HG02571 (cell line): ENCODE data around the gene KRTAP4-5.
"Not testable (repeated sequence)": the region's sequence is repeated elsewhere in the genome, so short reads cannot be mapped to it uniquely, and the experiment has no call there.

Experiments used
- ATAC-seq: cut with Tn5 transposase; IDR thresholded peaks from one replicate; pipeline ENCODE4 v1.9.1; 2021; ENCODE audit warnings: mild to moderate bottlenecking, moderate library complexity; ENCODE audit not compliant: unreplicated experiment

Gene KRTAP4-5

DNA sequence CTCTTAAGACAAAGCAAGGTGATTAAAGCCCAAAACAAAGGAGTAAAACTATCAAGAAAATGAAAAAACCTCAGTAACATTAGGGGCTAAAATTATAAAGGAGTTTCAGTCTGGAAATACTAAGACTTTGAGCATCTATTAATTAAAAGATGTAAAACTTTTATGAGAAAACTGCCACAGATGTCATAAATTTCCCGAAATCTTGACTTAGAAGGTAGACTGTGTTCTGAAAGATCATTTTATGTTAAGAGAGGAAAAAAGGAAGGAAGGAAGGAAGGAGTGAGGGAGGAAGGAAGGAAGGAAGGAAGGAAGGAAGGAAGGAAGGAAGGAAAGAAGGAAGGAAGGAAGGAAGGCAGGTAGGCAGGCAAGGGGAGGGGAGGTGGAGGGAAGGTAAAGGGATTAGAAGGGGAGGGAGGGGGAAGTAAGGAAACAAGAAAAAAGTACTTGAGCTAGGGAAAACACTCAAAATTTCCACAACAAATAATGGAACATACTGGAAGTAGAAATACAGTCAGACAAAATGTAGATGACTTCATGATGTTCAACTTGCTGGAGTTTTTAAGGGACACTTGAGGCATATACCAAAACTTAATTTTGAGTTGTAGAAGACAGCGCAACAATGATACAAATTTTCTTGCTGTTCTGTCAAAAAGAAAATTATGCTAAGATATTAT is 2.0 kb downstream of the KRTAP4-5 start:
- ATAC-seq, result no peak

DNA sequence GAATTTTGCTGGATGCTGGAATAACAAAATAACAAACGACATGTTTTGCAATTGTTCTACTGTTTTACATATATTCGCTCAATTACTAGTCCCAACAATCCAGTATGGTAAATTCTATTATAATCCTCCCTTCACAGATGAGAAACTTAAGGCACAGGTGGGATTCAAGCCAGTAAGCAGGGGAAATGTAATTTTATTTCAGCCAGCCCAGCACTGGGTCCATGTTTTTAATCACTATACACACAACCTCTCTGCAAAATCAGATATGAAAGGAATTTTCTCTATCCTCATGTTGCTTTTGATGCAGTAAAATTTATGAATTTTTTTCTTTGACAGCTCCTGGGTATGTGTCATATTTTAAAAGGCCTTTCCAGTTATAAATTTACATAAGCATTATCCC is 4.4 kb downstream of the KRTAP4-5 start:
- ATAC-seq, result no peak

DNA sequence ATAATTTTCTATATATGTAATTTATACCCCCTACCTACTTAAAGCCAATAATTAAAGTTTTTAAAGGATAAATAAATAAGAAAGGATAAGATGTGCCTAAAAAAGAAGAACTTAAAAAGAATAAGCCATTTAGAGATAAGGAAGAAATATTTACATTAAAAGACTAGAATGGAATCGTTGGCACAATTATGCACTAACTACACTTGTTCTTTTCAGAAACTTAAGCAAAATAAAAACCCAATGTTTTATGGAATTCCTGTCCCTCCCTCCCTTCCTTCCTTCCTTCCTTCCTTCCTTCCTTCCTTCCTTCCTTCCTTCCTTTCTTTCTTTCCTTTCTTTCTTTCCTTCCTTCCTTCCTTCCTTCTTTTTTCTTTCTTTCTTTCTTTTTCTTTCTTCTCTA is 4.8 kb downstream of the KRTAP4-5 start:
- ATAC-seq, result no peak

DNA sequence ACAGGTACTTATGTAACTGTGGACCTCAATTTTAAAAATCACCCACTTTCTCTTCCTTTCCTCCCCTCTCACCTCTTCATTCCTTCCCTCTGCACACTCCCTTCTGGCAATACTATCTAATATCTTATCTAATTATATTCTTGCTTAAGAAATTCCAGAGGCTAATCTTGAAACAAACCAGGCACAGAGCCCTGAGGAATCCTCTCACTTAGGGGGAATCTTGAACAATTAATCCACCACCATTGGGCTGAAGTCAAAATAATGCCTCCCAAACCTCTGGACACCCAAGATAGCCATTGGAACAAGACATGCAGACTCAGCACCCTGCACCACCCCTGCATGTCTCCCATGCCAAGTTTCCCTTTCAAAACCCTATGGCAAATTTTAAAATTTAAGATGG is 8.3 kb downstream of the KRTAP4-5 start:
- ATAC-seq, result no peak

DNA sequence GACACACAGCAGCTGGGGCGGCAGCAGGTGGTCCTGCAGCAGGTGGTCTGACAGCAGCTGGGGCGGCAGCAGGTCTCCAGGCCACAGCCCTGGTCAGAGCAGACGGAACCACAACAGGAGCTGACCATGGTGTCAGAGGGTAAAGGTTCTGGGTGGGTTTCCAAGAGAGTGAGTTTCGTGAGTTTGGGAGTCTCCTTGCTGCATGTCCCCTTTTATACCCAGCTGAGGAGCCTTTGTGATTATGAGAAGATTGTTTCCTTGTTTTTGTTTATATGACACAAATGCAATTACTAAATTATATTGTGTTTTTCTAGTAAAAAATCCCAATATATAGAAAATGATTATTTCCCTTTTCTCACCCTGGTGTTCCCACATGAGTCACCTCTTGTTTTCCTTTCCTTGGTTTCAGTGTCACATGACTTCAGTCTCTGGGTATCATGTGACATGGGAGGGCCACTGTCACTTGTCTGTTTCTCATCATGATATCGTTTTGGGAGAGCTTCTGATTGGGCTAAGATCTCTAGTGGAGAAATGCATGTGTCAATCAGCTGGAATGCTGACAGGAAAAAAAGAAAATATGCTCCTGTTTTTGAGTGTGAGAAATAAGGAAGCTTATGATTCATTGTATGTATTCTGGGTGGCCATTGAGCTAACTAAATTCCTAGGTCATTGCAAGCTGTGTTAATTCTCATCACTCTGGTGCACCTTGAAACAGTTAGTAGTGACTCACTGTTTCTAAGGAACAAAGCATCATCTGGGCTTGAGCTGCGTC is 9.1 kb downstream of the KRTAP4-5 start, which contains the start of gene KRTAP4-6:
KRTAP4-6 (minus strand) TSS at position 185 of the 772 bp plus-strand sequence; CDS start at position 128, 57 bp downstream.
- ATAC-seq, result no peak

DNA sequence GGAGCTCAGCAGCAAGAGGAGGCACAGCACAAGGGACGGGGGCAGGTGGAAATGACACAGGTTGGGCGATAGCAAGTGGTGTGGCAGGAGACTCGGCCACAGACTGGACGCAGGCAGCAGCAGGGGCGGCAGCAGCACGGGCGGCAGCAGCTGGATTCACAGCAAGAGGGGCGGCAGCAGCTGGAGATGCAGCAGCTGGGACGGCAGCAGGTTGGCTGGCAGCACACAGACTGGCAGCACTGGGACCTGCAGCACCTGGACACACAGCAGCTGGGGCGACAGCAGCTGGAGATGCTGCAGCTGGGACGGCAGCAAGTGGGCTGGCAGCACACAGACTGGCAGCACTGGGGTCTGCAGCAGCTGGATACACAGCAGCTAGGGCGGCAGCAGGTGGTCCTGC is 9.8 kb downstream of the KRTAP4-5 start:
- ATAC-seq, result not testable (repeated sequence)

DNA sequence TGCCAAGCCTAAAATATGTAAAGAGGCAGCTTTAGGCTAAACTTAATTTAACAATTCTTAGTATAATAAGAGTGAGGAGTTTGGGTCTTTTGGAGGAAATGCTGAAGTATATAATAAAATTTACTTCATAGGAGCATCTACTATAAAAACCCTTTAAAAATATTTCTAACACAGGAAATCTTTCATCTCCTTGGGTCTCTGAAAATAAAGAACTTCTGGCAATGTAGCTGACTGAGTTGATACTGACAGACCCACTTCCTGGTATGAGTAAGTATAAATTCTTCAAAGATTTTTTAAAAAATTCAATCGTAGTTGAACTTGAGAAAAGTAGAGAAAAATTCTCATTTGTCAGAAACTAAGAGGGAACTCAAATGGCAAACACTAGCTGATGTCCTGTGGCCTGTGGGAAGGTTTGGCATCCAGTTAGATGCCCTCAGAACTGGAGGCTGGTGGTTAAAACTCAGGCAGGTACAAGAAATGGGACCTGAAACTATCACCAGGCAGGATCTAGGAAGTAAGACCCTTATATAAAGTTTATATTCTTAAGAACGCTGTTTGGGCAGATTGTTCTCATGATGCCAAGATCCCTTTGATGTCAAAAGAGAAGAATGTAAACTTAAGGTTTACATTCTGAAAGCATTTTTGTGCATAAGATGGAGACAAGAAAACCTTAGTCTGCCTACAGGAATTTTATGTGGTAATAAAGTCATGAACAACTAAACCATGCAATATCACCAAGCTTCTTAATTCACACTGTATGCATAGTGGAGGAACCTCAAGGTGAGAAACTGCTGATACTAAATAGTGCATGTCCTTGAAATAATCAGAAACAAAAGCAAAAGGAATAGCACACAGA is 15.5 kb downstream of the KRTAP4-5 start:
- no peak for ATAC-seq

DNA sequence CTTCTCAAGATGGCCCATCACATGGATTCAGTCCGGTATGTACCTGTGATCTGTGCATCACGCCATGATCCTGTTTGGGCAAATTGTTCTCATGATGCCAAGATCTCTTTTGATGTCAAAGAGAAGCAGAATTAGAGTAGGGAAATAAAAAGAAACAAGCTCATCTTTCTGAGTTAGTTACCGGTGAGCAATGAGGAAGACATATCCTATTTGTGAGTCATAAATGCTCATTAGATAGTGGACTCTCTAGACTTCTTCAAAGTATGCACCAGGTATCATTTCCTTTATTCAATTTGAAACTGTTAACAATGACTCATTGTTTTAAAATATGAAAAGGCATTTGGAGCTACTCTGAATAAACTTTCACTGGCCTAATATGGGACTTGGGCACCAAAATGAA is 17.6 kb downstream of the KRTAP4-5 start:
- no peak for ATAC-seq

DNA sequence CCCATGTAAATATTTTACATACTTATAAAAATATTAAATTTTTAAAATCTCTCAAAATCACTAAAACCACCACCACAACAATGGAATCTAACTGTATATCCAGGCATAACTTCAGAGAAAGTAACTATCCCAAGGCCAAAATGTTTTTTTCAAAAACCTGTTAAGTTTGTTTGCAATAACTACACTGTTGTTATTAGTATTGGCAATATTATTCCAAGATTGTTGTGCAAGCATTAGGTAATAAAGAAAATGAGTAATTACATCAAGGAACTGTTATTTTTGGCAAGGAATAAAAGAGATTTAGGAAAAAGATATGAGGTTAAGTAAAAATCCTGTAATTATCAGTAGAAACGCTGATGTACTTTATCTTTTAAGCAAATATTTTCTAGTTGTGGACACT is 22.3 kb downstream of the KRTAP4-5 start:
- ATAC-seq, result no peak

DNA sequence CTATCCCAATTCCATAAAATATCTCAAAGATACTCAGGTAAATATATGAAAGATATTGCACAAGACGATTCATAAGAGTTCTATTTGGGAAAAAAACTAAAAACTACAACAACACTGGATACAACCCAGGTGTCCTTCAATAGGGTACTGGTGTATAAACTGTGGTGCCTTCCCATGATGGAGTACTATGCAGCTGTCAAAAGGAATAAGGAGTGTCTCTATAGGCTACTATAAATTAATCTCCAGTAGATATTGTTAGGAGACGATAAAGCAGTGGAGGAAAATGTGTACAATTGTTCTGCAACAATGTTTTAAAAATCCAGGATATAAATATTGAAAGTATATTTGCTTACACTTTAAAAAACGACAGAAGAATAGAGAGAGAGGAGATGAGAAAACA is 23.2 kb downstream of the KRTAP4-5 start:
- ATAC-seq, result no peak

DNA sequence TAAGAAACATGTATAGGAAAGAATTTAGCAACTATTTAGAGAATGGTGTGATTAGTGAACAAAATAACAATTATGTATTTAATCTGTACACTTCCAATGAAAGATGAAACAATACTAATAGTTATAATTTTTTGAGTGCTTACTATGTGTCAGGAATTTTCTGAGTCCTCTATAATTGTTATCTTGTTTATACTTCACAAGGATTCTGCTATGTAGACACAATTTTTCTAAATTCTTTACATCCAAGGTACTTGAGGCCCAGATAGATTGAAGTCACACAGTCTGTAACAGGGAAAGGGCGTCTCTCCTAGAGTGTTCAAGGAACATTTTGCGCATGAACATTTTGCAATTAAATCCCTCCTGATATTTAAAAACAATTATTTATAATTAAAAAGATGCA is 24.6 kb downstream of the KRTAP4-5 start:
- ATAC-seq, result no peak

DNA sequence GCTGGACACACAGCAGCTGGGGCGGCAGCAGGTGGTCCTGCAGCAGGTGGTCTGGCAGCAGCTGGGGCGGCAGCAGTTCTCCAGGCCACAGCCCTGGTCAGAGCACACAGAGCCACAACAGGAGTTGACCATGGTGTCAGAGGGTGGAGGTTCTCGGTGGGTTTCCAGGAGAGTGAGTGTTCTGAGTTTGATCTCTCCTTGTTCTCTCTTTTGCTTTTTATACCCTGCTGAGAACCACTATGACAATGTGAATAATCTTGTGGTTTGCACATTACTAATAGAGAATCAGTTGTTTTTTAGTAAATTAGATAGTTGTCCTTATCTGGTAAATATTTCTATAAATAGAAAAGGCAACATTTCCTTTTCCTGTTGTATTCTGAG is 25.6 kb downstream of the KRTAP4-5 start, which contains the start of gene KRTAP4-12:
KRTAP4-12 (minus strand) TSS at position 192 of the 381 bp plus-strand sequence; CDS start at position 132, 60 bp downstream.
- not testable (repeated sequence) for ATAC-seq

DNA sequence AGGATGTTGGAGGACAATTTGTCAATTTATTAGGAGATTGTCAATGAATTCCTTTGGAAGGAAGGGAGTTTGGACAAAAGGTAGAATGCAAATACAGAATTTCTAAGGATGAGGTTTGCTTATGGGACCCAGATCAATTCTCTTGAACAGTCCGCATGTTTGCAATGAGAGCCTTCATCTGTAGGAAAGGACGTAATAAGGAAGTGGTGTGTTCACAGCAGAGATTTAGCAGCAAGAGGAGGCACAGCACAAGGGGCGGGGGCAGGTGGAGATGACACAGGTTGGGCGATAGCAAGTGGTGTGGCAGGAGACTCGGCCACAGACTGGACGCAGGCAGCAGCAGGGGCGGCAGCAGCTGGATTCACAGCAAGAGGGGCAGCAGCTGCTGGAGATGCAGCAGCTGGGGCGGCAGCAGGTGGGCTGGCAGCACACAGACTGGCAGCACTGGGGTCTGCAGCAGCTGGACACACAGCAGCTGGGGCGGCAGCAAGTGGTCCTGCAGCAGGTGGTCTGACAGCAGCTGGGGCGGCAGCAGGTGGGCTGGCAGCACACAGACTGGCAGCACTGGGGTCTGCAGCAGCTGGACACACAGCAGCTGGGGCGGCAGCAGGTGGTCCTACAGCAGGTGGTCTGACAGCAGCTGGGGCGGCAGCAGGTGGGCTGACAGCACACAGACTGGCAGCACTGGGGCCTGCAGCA is 26.2 kb downstream of the KRTAP4-5 start:
- not testable (repeated sequence) for ATAC-seq

DNA sequence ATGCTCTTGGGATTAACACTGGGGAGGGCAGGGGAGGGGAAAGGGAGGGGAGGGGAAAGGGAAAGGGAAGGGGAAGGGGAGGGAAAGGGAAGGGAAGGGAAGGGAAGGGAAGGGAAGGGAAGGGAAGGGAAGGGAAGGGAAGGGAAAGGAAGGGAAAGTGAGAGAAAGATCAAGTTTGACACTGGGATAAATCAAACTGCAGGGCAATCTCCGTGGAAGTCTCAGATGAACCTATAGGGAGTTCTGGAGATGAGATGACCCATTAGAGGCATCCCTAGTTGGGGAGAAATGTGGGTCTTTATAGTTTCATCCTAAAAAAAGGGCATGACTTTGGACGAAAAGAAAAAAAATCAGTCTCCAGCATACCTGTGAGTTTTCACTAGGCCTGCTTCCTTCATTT is 27.9 kb downstream of the KRTAP4-5 start:
- no peak for ATAC-seq

DNA sequence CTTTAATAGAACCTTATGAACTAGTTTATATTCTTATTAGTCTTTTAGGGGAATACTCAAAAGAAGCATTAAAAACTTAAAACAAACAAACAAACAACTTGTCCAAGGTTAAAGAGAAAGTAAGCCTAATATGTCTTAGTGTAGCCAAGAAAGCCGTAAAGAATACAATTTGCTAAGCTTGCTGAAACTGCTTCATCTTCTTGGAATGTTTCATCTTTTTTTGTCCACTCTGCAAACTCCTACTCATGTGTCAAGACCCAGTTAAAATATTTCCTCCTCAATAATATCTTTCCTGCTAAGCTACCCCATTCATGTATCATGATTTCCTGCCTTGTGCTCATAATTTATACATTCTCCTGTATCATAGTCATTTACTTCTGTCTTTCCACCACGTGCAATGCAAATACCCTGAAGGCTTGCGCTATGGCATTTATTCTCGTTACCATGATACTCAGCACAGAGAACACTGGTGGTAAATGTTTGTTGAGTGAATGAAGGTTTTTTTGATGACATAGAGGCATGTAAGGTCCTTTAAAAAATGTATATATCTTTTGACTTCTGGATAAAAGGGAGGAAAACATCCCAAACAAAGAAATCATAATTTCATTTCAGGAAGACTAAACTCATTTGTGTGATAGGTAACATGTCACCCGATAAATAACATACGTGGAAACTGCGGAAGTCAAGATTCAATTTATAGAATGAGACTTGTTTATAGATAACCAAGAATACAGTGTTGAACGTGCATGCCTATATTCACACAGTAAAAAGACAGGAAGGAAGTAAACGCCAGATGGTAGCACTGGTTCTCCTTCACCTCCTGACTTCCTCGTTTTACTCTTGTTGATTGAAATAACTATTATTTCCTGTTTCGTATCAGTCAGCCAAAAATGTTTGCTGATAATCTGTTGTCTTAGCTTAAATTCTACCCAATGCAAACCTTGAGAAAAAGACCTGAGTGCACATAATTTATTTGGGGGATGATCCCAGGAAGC is 29.6 kb downstream of the KRTAP4-5 start:
- ATAC-seq, result not testable (repeated sequence)

DNA sequence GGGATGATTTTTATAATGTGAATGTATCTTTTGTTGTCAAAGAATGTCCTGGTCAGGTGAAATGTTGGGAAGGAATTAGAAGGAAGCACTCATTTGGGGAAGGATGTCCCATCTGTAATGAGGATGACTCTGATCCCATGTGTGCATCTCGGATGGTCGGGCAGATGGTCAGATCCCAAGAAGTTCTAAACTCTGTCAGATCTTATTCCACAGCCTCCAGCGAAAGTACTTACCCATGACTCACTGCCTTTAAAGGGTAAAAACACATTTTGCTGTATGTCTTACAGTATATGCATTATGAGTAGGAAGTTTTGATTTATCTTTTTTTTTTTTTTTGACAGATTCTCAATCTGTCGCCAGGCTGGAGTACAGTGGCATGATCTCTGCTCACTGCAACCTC is 30.9 kb downstream of the KRTAP4-5 start:
- no peak for ATAC-seq

DNA sequence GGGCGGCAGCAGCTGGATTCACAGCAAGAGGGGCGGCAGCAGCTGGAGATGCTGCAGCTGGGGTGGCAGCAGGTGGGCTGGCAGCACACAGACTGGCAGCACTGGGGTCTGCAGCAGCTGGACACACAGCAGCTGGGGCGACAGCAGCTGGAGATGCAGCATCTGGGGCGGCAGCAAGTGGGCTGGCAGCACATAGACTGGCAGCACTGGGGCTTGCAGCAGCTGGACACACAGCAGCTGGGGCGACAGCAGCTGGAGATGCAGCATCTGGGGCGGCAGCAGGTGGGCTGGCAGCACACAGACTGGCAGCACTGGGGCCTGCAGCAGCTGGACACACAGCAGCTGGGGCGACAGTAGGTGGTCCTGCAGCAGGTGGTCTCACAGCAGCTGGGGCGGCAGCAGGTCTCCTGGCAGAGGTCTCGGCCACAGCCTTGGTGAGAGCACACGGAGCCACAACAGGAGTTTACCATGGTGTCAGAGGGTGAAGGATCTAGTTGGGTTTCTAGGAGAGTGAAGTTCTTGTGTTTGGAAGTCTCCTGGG is 31.7 kb downstream of the KRTAP4-5 start, which contains the start of gene KRTAP4-11:
KRTAP4-11 (minus strand) TSS at position 528 of the 541 bp plus-strand sequence; CDS start at position 470, 58 bp downstream.
- ATAC-seq, result not testable (repeated sequence)

DNA sequence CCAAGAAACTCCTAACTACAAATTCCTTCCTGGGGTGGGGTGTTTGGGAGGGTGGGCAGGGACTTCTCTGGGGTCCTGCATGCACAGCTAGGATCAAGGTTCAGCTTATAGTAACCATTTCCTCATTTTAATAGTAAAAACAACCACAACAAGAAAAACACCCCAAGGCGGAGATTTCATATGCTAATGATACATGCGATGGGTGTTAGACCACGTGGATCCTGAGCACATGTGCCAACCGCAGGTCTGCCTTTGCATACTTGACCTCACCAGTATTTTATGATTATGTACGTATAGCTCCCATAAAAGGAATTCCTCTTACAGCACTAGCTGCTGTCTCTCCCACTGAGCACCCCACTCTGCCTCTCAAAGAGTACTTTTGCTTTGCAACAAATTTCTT is 33.3 kb downstream of the KRTAP4-5 start:
- ATAC-seq, result no peak
